Measurements from ENCODE around the gene KDM4B.

- no peak for TF ChIP-seq CTCF (IDR thresholded peaks at IDR 0.05; ENCODE audit: insufficient read depth, low read length)
- TF ChIP-seq POLR2AphosphoS5 (IDR thresholded peaks at IDR 0.05; ENCODE audit: low read depth): no peak
- no peak for TF ChIP-seq GABPA (IDR thresholded peaks at IDR 0.05; ENCODE audit: low read depth)
- no peak for TF ChIP-seq REST (IDR thresholded peaks at IDR 0.05; ENCODE audit: insufficient replicate concordance, low read depth)
- TF ChIP-seq SPI1 (IDR thresholded peaks at IDR 0.05; ENCODE audit: borderline replicate concordance, low read depth): no peak
These were observed 78.5 kb downstream of the KDM4B start for GRCh38 chr19:5047251-5047935.
